HG02588 (cell line): ENCODE results near the gene ZSCAN18.
"Not testable (repeated sequence)": the region's sequence is repeated elsewhere in the genome, so short reads cannot be mapped to it uniquely, and the experiment has no call there.

ENCODE experiments used
- ATAC-seq: cut with Tn5 transposase; IDR thresholded peaks from one replicate; pipeline ENCODE4 v1.9.1; 2021; ENCODE audit warnings: mild to moderate bottlenecking, moderate library complexity; ENCODE audit not compliant: unreplicated experiment

ZSCAN18 gene, protein sequence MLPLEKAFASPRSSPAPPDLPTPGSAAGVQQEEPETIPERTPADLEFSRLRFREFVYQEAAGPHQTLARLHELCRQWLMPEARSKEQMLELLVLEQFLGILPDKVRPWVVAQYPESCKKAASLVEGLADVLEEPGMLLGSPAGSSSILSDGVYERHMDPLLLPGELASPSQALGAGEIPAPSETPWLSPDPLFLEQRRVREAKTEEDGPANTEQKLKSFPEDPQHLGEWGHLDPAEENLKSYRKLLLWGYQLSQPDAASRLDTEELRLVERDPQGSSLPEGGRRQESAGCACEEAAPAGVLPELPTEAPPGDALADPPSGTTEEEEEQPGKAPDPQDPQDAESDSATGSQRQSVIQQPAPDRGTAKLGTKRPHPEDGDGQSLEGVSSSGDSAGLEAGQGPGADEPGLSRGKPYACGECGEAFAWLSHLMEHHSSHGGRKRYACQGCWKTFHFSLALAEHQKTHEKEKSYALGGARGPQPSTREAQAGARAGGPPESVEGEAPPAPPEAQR

DNA sequence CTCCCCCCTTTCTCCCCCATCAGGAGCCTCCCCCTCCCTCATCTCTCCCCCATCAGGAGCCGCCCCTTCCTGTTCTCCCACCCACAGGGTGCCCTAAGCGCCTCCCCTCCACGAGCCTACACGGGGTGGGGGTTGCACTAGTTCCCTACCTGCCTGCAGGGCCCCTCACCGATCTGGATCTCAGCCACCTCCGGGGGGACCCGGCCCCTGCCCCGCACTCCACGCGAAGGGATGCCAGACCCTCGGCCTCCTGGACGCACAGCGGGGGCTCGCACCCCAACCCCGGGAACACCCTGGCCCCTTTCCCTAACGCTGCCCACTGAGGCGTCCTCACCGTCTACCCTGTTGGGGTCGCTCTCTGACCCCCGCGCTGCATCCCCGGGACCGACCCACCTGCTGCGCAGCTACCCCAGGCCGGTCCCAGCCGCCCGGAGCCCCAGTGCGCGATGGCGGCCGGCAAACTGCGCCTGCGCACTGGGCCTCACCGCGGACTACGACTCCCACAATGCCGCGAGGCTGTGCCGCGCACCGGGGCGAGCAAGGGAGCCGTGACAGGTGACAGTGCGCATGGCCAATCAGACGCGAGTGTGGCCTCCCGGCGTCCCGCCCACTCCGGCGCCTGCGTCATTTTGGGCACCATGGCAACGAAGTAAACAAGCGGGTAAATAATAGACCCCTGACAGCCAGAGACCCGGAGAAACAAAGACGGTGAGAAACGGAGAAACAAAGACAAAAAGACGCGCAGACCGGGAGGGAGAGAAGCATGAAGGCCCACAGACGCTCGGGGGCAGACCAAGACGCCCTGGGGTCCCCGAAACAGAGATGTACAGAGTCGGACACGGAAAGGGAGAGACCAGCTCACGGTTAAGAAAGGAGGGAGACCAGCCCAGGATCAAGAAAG is at the start of gene ZSCAN18:
TSS of gene ZSCAN18 (minus strand) at position 451 of the 901 bp plus-strand sequence. CDS start 7,964 bp downstream, outside the sequence.
- peak; percentile 80 for ATAC-seq

- not testable (repeated sequence) for ATAC-seq
These were observed 49.4 kb upstream of the ZSCAN18 start for GRCh38 chr19:58147475-58147874.

GRCh38 chr19:58145849-58146248 is 47.8 kb upstream of the ZSCAN18 start:
- no peak for ATAC-seq

GRCh38 chr19:58134244-58134643 is 36.2 kb upstream of the ZSCAN18 start:
- no peak for ATAC-seq

- no peak for ATAC-seq
These were observed 31.3 kb upstream of the ZSCAN18 start for GRCh38 chr19:58129284-58129683.

DNA sequence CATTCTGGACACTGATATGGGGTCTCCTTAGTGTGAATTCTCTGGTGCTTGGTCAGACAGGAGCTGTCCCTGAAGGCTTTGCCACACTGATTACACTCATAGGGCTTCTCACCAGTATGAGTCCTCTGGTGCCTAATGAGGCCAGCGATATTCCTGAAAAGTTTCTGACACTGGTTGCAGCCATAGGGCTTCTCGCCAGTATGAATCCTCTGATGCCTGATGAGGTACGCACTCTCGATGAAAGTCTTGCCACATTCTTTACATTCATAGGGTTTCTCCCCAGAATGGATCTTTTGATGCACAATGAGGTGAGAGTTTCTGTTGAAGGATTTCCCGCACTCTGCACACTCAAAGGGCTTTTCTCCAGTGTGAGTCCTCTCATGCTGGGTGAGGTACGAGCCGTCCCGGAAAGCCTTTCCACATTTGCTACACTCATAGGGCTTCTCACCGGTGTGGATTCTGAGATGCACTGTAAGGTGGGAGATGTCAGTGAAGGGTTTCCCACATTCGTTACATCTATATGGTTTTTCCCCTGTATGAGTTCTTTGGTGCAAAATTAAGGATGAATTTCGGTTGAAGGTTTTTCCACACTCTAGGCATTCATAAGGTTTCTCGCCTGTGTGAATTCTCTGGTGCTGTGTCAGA is 30.1 kb upstream of the ZSCAN18 start:
- no peak for ATAC-seq

- no peak for ATAC-seq
These were observed 25.3 kb upstream of the ZSCAN18 start for GRCh38 chr19:58123354-58123753.

DNA sequence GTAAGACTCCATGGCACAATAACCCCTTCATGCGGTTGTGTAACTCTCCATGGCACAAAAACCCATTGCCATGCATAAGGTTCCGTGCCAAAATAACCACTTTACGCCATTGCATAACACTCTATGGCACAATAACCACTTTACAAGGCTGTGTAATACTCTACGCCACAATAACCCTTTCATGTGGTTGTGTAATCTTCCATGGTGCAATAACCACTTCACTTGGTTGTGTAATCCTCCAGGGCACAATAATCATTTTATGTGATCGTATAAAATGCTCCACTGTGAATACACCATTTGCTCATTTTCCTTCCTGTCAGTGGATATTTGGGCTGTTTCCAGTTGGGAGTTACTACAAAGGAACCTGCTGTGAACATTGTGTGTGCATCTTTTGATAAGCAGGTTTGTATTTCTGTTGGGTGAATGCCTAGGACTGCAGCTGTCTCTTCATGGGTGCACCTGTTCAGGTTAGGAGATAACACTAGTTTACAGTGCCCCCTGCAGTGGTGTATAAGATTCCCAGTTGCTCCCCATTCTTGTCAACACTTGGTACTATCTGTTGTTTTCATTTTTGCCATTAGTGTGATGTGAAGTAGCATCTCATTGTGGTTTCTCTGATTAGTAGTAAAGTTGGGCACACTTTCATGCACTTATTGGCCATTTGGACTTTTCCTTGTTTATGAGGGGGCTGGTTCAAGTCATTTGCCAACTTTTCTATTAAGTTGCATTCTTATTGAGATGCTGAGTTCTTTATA is 21.1 kb upstream of the ZSCAN18 start:
- no peak for ATAC-seq

GRCh38 chr19:58117841-58118575 is 20.0 kb upstream of the ZSCAN18 start:
- no peak for ATAC-seq

GRCh38 chr19:58108546-58108817 is 10.5 kb upstream of the ZSCAN18 start:
- no peak for ATAC-seq

- ATAC-seq = no peak
These were observed 9.9 kb upstream of the ZSCAN18 start for GRCh38 chr19:58107778-58108545.

- no peak for ATAC-seq
These were observed 609 bp upstream of the ZSCAN18 start for GRCh38 chr19:58098682-58098998.

GRCh38 chr19:58097349-58097748 is 682 bp downstream of the ZSCAN18 start:
- ATAC-seq = no peak

DNA sequence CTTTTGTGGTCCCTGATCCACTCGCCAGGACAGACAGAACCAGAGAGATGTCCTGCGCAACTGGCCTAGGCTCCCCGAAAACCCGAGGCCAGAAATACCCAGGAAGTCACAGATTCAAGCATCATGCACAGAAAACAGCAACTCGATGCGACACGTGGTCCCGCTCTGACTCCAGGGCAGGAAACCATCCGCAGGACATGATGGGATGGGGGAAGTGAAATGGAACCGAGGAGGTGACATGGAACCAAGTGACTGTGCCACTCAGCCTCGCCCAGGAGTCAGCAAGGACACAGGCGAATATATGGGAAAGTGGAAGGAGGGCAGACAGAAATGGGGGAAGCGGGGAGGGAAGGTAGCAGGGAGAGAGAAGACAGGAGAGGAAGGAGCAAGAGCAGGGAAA is 1.1 kb downstream of the ZSCAN18 start:
- no peak for ATAC-seq

DNA sequence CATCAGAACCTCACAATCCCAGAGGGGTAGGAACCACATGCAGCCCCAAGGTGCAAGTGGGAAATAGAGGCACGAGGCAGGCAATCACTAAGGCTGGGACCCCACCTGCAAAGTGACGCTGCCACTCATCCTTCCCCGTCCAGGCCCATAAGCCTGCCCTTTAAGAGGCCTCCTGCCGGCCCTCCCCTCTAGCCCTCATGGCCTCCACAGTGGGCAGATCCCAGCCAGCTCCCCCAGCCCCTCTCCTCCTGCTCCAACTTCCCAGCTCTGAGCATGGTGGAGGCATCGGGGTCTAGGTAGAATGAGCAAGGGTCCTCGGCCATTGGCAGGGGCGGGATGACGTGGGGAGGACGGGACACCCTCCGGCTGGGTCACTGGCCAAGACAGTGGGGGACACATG is 2.7 kb downstream of the ZSCAN18 start:
- ATAC-seq = no peak

DNA sequence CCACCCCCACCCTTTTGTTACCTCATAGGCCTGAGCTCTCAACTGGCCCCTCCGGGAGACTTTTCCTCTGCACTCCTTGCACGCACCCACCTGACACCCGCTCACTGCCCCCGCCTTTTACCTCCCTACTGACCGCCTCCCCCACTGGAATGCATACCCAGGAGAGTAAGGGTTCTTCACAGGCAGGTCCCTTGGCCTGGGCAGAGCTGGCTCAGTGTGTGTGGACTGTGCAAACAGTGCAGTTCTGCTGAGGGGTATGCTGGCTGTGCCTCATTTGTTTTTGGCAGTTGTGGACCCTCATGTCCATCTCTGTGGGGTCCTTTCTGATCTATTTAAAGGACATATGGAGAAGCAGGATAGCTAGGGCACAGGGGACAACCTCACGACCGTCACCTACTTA is 5.0 kb downstream of the ZSCAN18 start:
- no peak for ATAC-seq

- no peak for ATAC-seq
These were observed 6.6 kb downstream of the ZSCAN18 start for GRCh38 chr19:58091251-58091995.

GRCh38 chr19:58089846-58090245 is 8.2 kb downstream of the ZSCAN18 start:
- no peak for ATAC-seq
